HK-2 (cell line): ENCODE results near the gene SHH.

Source experiments
- DNase-seq: peaks from one replicate; pipeline ENCODE4 v3.0.0-alpha.2; 2018; ENCODE audit not compliant: unreplicated experiment

The SHH gene

GRCh38 chr7:155806096-155806871 is 6.0 kb downstream of the SHH start:
- no peak for DNase-seq

GRCh38 chr7:155805826-155806095 is 6.5 kb downstream of the SHH start:
- no peak for DNase-seq

GRCh38 chr7:155804897-155805825 is 7.1 kb downstream of the SHH start:
- no peak for DNase-seq

GRCh38 chr7:155804431-155804831 is 7.8 kb downstream of the SHH start:
- DNase-seq, result no peak

GRCh38 chr7:155803418-155804376 is 8.6 kb downstream of the SHH start:
- no peak for DNase-seq

- DNase-seq, result no peak
These were observed 9.3 kb downstream of the SHH start for GRCh38 chr7:155802906-155803417.

GRCh38 chr7:155802291-155802690 is 10.0 kb downstream of the SHH start:
- no peak for DNase-seq

- no peak for DNase-seq
These were observed 11.5 kb downstream of the SHH start for GRCh38 chr7:155800741-155801267.

- DNase-seq, result no peak
These were observed 12.0 kb downstream of the SHH start for GRCh38 chr7:155800301-155800700.

- no peak for DNase-seq
These were observed 12.7 kb downstream of the SHH start for GRCh38 chr7:155799514-155799913.

GRCh38 chr7:155798673-155799439 is 13.4 kb downstream of the SHH start:
- no peak for DNase-seq

GRCh38 chr7:155797262-155798250 is 14.7 kb downstream of the SHH start:
- DNase-seq, result no peak

- peak; percentile 75 for DNase-seq
These were observed 15.6 kb downstream of the SHH start for GRCh38 chr7:155796381-155797261.

- no peak for DNase-seq
These were observed 16.3 kb downstream of the SHH start for GRCh38 chr7:155795951-155796350.

GRCh38 chr7:155795401-155795800 is 16.9 kb downstream of the SHH start:
- no peak for DNase-seq

GRCh38 chr7:155794196-155794595 is 18.1 kb downstream of the SHH start:
- no peak for DNase-seq

- no peak for DNase-seq
These were observed 18.5 kb downstream of the SHH start for GRCh38 chr7:155793720-155794119.

GRCh38 chr7:155792999-155793560 is 19.2 kb downstream of the SHH start:
- no peak for DNase-seq
